Gastroesophageal sphincter (tissue), 3 donors: Measurements from ENCODE around the gene FYB1.

Source experiments
- EP300 ChIP-seq: sonication (generic); formaldehyde crosslinking; IDR thresholded peaks from one replicate; pipeline ENCODE4 v1.6.1; 2017; ENCODE audit warnings: antibody characterized with exemption, mild to moderate bottlenecking
- POLR2A ChIP-seq, 2 donors: fragments of 450-650 bp; IDR thresholded peaks; one replicate each; pipeline ENCODE4 v1.6.1; 2017; ENCODE audit warnings: antibody characterized with exemption in 2 of 2, mild to moderate bottlenecking in 2 of 2, moderate library complexity in 1 of 2
- POLR2AphosphoS5 ChIP-seq: sonication (generic); formaldehyde crosslinking; IDR thresholded peaks from one replicate; pipeline ENCODE4 v1.6.1; 2017; ENCODE audit warnings: antibody characterized with exemption
- TF ChIP-seq, protein P1 (sequence below), 4 experiments: fragments of 200-600 bp in 2 of 4; fragments of 450-650 bp in 2 of 4; sonication (generic) in 1 of 4; IDR thresholded peaks; one replicate each; pipeline ENCODE4 v1.5.1; 2017 to 2019; ENCODE audit warnings: antibody characterized with exemption in 4 of 4, mild to moderate bottlenecking in 2 of 4, moderate library complexity in 2 of 4

DNA sequence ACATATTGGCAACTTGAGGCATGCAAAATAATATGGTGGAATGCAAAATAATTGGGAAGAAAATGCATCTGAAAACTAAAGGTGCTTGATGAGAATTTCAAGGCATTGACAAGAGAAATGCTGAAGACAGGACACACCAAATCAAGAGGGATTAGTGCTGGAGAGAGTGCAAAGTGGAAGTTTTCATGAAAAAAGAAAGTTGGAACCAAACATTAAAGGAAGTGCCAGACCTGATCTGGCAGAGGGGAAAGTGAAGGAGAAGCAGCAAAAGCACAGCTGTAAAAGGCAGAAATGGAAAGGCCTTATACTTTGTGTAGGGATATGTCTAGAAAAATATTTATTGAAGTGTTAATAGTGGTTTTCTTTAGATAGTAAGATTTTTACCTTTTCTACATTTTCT is 35.3 kb upstream of the FYB1 start:
- TF ChIP-seq, protein P1, sequence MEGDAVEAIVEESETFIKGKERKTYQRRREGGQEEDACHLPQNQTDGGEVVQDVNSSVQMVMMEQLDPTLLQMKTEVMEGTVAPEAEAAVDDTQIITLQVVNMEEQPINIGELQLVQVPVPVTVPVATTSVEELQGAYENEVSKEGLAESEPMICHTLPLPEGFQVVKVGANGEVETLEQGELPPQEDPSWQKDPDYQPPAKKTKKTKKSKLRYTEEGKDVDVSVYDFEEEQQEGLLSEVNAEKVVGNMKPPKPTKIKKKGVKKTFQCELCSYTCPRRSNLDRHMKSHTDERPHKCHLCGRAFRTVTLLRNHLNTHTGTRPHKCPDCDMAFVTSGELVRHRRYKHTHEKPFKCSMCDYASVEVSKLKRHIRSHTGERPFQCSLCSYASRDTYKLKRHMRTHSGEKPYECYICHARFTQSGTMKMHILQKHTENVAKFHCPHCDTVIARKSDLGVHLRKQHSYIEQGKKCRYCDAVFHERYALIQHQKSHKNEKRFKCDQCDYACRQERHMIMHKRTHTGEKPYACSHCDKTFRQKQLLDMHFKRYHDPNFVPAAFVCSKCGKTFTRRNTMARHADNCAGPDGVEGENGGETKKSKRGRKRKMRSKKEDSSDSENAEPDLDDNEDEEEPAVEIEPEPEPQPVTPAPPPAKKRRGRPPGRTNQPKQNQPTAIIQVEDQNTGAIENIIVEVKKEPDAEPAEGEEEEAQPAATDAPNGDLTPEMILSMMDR (IDR thresholded peaks at IDR 0.05) = no peak
- TF ChIP-seq POLR2AphosphoS5 (no peak), POLR2A (IDR thresholded peaks at IDR 0.05) (no peak), EP300 (no peak)
